Measurements from ENCODE around the gene RPTOR. TPM values are rescaled to one million over a fixed set of nuclear protein-coding genes. Genes with fewer than 3 reads are reported as not detected.
"Not testable (repeated sequence)": the region's sequence is repeated elsewhere in the genome, so short reads cannot be mapped to it uniquely, and the experiment has no call there.

RPTOR gene
- total RNA-seq, 1 donor from 2014 or later = 21.8 TPM

- DNase-seq = no peak
Measured at GRCh38 chr17:80747469-80747868, 202.8 kb downstream of the RPTOR start.

GRCh38 chr17:80749611-80750010, 205.0 kb downstream of the RPTOR start:
- DNase-seq = no peak

GRCh38 chr17:80750263-80750662, 205.6 kb downstream of the RPTOR start:
- DNase-seq = peak; percentile 68

GRCh38 chr17:80751070-80751945, 206.7 kb downstream of the RPTOR start:
- no peak for DNase-seq

GRCh38 chr17:80751946-80752581, 207.4 kb downstream of the RPTOR start:
- DNase-seq = no peak

DNA sequence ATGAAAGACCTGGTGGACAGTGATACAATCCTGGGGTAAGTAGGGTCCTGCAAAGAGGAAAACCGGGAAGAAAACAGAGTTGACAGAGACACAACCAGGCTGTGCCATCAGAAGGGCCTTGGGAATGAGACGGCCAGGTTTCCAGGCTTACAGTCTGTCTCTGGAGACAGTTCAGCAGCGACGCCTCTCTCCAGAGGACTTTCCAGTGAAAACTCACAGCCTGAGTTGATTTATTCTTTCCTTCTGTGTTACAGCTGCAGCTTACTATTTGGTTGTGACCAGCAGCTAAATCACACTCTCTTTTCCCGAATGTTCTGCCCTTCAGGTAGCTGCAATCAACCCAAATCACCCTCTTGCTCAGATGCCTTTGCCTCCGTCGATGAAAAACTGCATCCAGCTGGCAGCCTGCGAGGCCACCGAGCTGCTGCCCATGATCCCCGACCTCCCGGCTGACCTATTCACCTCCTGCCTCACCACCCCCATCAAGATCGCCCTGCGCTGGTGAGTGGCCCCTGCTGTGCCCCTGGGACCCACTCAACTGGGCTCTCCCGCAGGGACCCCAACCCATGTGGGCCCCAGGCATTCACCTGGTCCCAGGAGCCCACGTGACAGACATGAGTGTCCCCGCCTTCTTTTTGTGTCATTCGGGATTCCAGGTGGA, 209.2 kb downstream of the RPTOR start:
- DNase-seq = no peak

DNA sequence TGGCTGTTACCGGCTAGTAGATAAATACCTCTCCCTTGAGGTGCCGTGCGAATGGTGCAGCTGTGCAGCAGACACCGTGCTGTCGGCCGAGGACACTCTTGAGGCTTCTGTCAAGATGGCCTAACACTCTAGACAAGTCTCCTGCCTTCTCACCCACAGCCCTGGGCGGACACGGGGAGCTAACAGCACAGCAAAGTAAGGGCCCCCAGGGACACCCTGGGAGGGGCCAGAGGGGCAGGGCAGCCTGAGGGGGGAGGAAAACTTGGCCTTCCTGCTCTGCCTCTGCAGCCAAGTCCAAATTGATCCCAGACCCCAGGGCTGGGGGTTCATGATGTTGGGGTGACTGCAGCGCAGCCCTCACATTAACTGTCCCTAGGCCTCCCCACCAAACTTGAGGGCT, 210.2 kb downstream of the RPTOR start:
- no peak for DNase-seq

GRCh38 chr17:80755650-80756405, 211.2 kb downstream of the RPTOR start:
- peak; percentile 28 for DNase-seq

GRCh38 chr17:80758481-80759376, 214.1 kb downstream of the RPTOR start:
- DNase-seq = no peak

GRCh38 chr17:80759377-80759673, 214.7 kb downstream of the RPTOR start:
- DNase-seq = no peak

DNA sequence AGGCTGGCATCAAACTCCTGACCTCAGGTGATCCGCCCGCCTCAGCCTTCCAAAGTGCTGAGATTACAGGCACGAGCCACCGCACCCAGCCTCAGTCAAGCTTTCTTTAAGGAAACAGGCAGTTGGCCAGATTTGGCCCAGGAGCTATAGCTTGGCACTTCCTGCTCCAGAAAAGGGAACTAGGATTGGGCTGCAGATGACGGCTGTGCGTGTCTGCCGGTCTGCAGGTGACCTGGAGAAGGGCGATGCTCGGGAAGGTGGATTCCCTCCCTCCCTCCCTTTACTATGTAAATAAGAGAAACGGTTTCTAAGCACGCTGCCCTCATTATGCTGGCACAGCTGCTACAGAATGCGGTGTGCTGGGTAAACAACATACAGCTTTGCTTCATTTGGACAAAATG, 215.9 kb downstream of the RPTOR start:
- peak; percentile 44 for DNase-seq

DNA sequence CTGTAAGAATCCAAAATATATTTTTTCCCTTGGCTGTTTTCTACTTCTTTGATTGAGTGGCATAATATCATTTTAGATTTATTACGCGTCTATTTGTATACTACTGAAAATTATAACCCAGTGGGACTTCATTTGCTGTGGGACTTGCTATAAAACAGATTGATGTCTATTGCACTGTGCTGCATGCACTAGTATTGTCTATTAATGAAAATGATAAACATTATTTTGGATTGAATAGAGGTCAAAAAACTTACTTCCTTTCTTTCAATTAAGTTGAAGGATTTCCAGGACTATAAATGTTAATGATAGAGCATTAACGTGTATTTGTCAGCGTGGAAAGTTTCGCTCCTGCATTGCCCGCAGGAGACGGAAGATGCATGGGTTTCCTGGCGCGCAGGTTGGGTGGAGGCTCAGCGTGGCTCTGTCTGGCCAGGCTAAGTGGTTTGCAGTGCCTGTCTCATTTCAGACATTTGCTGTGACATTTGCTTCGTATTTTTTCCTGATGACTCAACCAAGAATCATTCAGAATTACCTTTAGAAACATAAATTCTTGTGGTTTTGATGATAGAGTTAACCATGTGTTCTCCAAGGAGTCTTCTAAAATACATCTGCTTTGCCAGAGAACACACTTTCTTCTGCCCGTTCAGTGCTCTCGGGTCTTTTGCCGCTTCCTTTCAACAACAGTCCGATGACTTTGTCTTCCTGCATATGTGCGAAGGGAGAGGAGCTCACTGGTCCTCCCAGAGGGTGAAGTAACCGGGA, 216.7 kb downstream of the RPTOR start:
- DNase-seq = peak; percentile 78

- no peak for DNase-seq
Measured at GRCh38 chr17:80762076-80762475, 217.4 kb downstream of the RPTOR start.

- DNase-seq = no peak
Measured at GRCh38 chr17:80763293-80763867, 218.7 kb downstream of the RPTOR start.

DNA sequence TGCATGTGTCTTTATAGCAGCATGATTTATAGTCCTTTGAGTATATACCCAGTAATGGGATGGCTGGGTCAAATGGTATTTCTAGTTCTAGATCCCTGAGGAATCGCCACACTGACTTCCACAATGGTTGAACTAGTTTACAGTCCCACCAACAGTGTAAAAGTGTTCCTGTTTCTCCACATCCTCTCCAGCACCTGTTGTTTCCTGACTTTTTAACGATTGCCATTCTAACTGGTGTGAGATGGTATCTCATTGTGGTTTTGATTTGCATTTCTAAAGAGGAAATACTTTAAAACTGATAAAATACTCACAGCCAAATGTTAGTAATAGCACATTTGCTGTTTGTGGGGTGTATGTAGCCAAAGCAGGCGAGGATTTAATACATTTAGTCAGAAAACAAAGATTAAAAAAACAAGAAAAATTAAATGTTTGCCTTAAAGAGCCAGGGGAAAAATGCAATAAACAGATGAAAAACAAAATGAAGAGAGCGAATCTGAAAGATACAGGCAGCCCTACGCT, 220.0 kb downstream of the RPTOR start:
- not testable (repeated sequence) for DNase-seq

- no peak for DNase-seq
Measured at GRCh38 chr17:80765241-80765961, 220.8 kb downstream of the RPTOR start.

DNA sequence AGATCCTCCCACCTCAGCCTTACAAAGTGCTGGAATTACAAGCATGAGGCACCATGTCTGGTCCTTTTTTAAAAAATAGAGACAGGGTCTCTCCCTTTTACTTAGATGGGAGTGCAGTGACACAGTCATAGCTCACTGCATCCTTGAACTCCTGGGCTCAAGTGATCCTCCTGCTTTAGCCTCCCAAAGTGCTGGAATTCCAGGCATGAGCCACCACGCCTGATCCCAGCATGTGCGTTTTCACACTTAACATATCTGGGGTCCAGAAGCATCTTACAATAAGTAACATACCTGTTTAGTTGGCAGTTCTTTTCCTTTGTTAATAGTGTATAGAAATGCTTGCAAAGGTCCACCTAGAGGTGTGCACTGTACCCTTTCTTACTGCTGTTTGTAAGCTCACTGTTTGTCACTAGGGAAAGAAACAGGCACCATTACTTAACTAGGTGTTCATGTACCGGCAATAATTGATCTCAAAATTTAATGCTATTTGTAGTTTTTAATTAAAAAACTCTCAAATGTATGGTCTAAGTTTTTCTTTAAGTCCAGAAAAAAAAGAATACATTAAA, 221.7 kb downstream of the RPTOR start:
- no peak for DNase-seq

DNA sequence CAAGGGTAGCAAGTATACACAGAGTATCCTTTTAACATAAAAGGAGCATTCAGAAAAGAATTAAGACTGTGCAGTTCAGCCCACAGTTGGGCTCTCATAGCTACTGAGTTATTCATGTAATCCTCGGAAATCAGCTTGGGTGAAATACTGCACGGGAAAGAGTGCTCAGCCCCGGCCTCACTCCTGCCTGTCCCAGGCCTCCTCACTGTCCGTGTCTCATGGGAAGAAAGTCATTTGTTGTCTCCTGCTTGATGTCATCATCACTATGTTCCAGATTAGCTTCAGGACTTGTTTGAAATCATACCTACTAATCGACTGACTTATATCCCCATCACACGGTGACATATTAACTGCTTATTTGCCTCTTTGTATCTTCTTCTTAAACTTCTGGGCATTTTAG, 223.8 kb downstream of the RPTOR start:
- DNase-seq = no peak

DNA sequence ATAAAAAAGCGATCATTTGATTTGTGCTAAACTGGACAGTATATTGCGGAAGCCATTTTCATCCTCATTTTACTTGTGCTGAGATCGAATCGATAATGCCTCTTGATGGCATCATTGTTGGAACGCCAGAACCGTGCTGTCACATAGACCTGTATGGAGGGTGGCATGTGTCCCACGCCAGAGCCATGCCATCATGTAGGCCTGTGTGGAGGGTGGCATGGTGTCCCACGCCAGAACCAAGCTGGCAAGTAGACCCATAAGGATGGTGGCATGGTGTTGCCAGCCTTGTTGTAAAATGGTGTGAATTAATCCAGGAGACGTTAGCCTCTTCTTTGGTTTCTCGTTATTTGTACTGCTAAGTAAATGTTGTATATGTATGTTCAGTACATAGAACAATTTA, 224.3 kb downstream of the RPTOR start:
- no peak for DNase-seq

GRCh38 chr17:80769516-80769915, 224.9 kb downstream of the RPTOR start:
- DNase-seq = no peak

Measured in dermis blood vessel endothelial cell (primary cell).